IMR-90 (cell line): ENCODE measurements around the gene DNAJC5.

Experiments
- BHLHE40 ChIP-seq: fragments of 150-350 bp; IDR thresholded peaks from 2 replicates; pipeline ENCODE4 v1.6.1; 2016; ENCODE audit warnings: mild to moderate bottlenecking, low read depth, low read length
- CEBPB ChIP-seq: IDR thresholded peaks from 2 replicates; pipeline ENCODE4 v1.6.1; 2012; ENCODE audit warnings: low read depth, low read length, improper control_type of control experiment
- CHD1 ChIP-seq: IDR thresholded peaks from 2 replicates; pipeline ENCODE4 v1.6.1; 2012; ENCODE audit warnings: low read depth, low read length, improper control_type of control experiment
- CTCF ChIP-seq: conservative IDR thresholded peaks from 2 replicates; pipeline ENCODE4 v1.5.1; 2012; ENCODE audit warnings: mild to moderate bottlenecking, low read depth, low read length, improper control_type of control experiment
- FOS ChIP-seq: fragments of 150-350 bp; IDR thresholded peaks from 2 replicates; pipeline ENCODE4 v1.6.1; 2016; ENCODE audit warnings: low read depth, low read length
- MAFK ChIP-seq: IDR thresholded peaks from 2 replicates; pipeline ENCODE4 v1.6.1; 2012; ENCODE audit warnings: low read depth, low read length, improper control_type of control experiment
- MXI1 ChIP-seq: IDR thresholded peaks from 2 replicates; pipeline ENCODE4 v1.6.1; 2012; ENCODE audit warnings: low read depth, mild to moderate bottlenecking, low read length, moderate library complexity, borderline replicate concordance
- NFE2L2 ChIP-seq: fragments of 150-350 bp; IDR thresholded peaks from 2 replicates; pipeline ENCODE4 v1.6.1; 2016; ENCODE audit warnings: low read depth, mild to moderate bottlenecking, low read length
- POLR2A ChIP-seq: IDR thresholded peaks from 2 replicates; pipeline ENCODE4 v1.6.1; 2012; ENCODE audit warnings: mild to moderate bottlenecking, low read depth, low read length
- RAD21 ChIP-seq: IDR thresholded peaks from 2 replicates; pipeline ENCODE4 v1.6.1; 2012; ENCODE audit warnings: low read length, improper control_type of control experiment
- RCOR1 ChIP-seq: IDR thresholded peaks from 2 replicates; pipeline ENCODE4 v1.6.1; 2012; ENCODE audit warnings: mild to moderate bottlenecking, low read length, improper control_type of control experiment; ENCODE audit not compliant: insufficient replicate concordance
- RFX5 ChIP-seq: IDR thresholded peaks from 2 replicates; pipeline ENCODE4 v1.8.0; 2012; ENCODE audit warnings: low read depth, mild to moderate bottlenecking, low read length, moderate library complexity
- SMC3 ChIP-seq: fragments of 150-350 bp; IDR thresholded peaks from 2 replicates; pipeline ENCODE4 v1.6.1; 2016; ENCODE audit warnings: low read depth, mild to moderate bottlenecking, antibody characterized with exemption, low read length, moderate library complexity
- USF2 ChIP-seq: fragments of 150-350 bp; IDR thresholded peaks from 2 replicates; pipeline ENCODE4 v1.6.1; 2017; ENCODE audit warnings: mild to moderate bottlenecking, antibody characterized with exemption, low read length, low read depth

- TF ChIP-seq RAD21 (no peak), CTCF (no peak), NFE2L2 (no peak), BHLHE40 (no peak), POLR2A (no peak), USF2 (no peak), FOS (no peak), SMC3 (no peak), CHD1 (no peak), MXI1 (no peak), RCOR1 (no peak), MAFK (no peak), RFX5 (no peak), CEBPB (no peak)
These were observed 40.1 kb upstream of the DNAJC5 start for GRCh38 chr20:63854766-63855362.
